Ramos (cell line): ENCODE measurements around the gene SIGLEC9.

Source experiments
- in situ Hi-C: fragments of 300-500 bp; cut with MboI; formaldehyde crosslinking; loops from one replicate; pipeline ENCODE4 v1.14.3; 2022; ENCODE audit warnings: low sequenced_read_pairs; ENCODE audit not compliant: unreplicated experiment

SIGLEC9 gene

GRCh38 chr19:51096473-51097165, 28.1 kb upstream of the SIGLEC9 start:
- in situ Hi-C loops: loop anchor here (10.0 kb wide), 1 partner anchor 162 kb away; no protein-coding TSS in a partner anchor

- in situ Hi-C loops: loop anchor here (10.0 kb wide), 1 partner anchor 162 kb away; no protein-coding TSS in a partner anchor
These were observed 27.5 kb upstream of the SIGLEC9 start for GRCh38 chr19:51097166-51097738.

GRCh38 chr19:51097796-51098195, 26.9 kb upstream of the SIGLEC9 start:
- in situ Hi-C loops: loop anchor here (10.0 kb wide), 1 partner anchor 163 kb away; no protein-coding TSS in a partner anchor

- in situ Hi-C loops: loop anchor here (10.0 kb wide), 1 partner anchor 164 kb away; no protein-coding TSS in a partner anchor
These were observed 26.2 kb upstream of the SIGLEC9 start for GRCh38 chr19:51098365-51099046.

GRCh38 chr19:51099047-51099382, 25.7 kb upstream of the SIGLEC9 start:
- in situ Hi-C loops: loop anchor here (10.0 kb wide), 1 partner anchor 164 kb away; no protein-coding TSS in a partner anchor

- in situ Hi-C loops: no loop called here
These were observed 24.1 kb upstream of the SIGLEC9 start for GRCh38 chr19:51100601-51101000.

GRCh38 chr19:51101171-51101865, 23.4 kb upstream of the SIGLEC9 start:
- in situ Hi-C loops: no loop called here

GRCh38 chr19:51102991-51103390, 21.7 kb upstream of the SIGLEC9 start:
- in situ Hi-C loops: no loop called here

GRCh38 chr19:51103926-51104341, 20.8 kb upstream of the SIGLEC9 start:
- in situ Hi-C loops: no loop called here

GRCh38 chr19:51107406-51108065, 17.2 kb upstream of the SIGLEC9 start:
- in situ Hi-C loops: no loop called here

- in situ Hi-C loops: no loop called here
These were observed 16.5 kb upstream of the SIGLEC9 start, which contains the start of gene CTU1 for GRCh38 chr19:51108066-51108804. CTU1 (minus strand) TSS chr19:51108409; CDS start chr19:51104569, 3,840 bp downstream.

- in situ Hi-C loops: no loop called here
These were observed 15.9 kb upstream of the SIGLEC9 start for GRCh38 chr19:51108805-51109146.

- in situ Hi-C loops: no loop called here
These were observed 14.1 kb upstream of the SIGLEC9 start for GRCh38 chr19:51110666-51110971.

- in situ Hi-C loops: no loop called here
These were observed 13.1 kb upstream of the SIGLEC9 start for GRCh38 chr19:51111606-51112005.

- in situ Hi-C loops: no loop called here
These were observed 10.5 kb upstream of the SIGLEC9 start for GRCh38 chr19:51114087-51114729.

GRCh38 chr19:51116736-51117286, 7.9 kb upstream of the SIGLEC9 start:
- in situ Hi-C loops: no loop called here

GRCh38 chr19:51119101-51119500, 5.6 kb upstream of the SIGLEC9 start:
- in situ Hi-C loops: no loop called here

GRCh38 chr19:51119611-51120010, 5.1 kb upstream of the SIGLEC9 start:
- in situ Hi-C loops: no loop called here

GRCh38 chr19:51120160-51120559, 4.5 kb upstream of the SIGLEC9 start:
- in situ Hi-C loops: no loop called here
